ENCODE data around the gene CERS6. TPM values are rescaled to one million over a fixed set of nuclear protein-coding genes. Genes with fewer than 3 reads are reported as not detected.

Gene CERS6
- total and polyA plus RNA-seq, 2 experiments from 2014 or later: 7.4 to 35.0 TPM

DNA sequence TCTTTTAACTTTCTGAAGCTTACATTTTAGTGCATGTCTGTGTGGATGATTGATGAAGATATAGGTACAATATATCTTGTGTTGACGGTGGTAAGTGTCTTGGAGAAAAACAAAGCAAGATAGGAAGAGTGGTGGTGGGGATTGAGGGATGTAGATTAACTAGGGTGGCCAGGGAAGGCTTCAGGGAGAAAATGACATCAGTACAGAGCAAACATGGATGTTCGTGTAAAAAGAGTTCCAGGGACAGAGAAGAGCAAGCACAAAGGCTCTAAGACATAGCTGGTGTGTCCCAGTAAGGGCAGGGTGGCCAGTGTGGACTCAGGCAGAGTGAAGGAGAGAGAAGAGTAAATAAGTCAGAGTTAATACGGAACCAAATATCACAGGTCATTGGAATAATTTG, 2.7 kb upstream of the CERS6 start (continued):
- TF ChIP-seq, protein P1, sequence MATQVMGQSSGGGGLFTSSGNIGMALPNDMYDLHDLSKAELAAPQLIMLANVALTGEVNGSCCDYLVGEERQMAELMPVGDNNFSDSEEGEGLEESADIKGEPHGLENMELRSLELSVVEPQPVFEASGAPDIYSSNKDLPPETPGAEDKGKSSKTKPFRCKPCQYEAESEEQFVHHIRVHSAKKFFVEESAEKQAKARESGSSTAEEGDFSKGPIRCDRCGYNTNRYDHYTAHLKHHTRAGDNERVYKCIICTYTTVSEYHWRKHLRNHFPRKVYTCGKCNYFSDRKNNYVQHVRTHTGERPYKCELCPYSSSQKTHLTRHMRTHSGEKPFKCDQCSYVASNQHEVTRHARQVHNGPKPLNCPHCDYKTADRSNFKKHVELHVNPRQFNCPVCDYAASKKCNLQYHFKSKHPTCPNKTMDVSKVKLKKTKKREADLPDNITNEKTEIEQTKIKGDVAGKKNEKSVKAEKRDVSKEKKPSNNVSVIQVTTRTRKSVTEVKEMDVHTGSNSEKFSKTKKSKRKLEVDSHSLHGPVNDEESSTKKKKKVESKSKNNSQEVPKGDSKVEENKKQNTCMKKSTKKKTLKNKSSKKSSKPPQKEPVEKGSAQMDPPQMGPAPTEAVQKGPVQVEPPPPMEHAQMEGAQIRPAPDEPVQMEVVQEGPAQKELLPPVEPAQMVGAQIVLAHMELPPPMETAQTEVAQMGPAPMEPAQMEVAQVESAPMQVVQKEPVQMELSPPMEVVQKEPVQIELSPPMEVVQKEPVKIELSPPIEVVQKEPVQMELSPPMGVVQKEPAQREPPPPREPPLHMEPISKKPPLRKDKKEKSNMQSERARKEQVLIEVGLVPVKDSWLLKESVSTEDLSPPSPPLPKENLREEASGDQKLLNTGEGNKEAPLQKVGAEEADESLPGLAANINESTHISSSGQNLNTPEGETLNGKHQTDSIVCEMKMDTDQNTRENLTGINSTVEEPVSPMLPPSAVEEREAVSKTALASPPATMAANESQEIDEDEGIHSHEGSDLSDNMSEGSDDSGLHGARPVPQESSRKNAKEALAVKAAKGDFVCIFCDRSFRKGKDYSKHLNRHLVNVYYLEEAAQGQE (IDR thresholded peaks at IDR 0.05; ENCODE audit: unreplicated experiment): no peak
- no peak for TF ChIP-seq STAT1 (IDR thresholded peaks at IDR 0.05; ENCODE audit: unreplicated experiment)
- TF ChIP-seq, protein P2, sequence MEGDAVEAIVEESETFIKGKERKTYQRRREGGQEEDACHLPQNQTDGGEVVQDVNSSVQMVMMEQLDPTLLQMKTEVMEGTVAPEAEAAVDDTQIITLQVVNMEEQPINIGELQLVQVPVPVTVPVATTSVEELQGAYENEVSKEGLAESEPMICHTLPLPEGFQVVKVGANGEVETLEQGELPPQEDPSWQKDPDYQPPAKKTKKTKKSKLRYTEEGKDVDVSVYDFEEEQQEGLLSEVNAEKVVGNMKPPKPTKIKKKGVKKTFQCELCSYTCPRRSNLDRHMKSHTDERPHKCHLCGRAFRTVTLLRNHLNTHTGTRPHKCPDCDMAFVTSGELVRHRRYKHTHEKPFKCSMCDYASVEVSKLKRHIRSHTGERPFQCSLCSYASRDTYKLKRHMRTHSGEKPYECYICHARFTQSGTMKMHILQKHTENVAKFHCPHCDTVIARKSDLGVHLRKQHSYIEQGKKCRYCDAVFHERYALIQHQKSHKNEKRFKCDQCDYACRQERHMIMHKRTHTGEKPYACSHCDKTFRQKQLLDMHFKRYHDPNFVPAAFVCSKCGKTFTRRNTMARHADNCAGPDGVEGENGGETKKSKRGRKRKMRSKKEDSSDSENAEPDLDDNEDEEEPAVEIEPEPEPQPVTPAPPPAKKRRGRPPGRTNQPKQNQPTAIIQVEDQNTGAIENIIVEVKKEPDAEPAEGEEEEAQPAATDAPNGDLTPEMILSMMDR (conservative IDR thresholded peaks at IDR 0.05; ENCODE audit: low read depth in 2 of 2): no peak

DNA sequence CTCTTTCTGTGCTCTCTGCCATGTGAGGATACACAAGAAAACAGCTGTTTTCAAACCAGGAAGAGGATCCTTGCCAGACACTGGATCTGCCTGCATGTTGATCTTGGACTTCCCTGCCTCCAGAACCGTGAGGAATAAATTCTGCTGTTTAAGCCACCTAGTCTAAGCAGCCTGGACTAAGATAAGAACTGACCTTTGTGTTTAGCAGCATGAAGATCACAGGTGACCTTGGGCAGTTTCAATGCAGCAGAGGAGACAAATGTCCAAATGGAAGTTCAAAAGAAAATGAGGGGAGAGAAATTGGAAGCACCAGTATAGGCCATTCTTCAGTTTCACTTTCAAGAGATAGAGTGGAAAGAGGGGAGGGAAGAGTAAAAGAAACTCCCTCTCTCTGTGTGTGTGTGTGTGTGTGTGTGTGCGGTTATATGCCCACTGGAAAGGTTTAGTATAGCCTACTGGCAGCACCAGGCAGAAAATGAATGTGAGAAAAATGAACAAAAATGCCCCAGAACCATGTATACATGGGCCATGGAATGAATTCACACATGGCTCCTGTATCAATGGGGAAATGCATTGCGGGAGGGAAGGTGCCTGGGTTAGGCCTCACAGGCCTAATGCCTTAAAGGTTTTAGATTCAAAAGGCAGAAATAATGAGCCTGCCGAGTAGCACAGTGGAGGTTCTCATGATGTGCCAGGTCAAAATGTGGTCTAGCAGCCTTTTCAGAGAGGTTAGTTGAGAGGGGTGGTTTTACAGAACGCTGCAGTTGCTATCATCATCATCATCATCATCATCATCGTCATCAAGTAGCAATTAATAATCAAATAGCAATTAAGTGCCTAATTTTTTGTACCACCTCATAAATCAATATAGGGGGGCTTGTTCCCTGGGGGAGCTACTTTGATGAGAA, 1.1 kb upstream of the CERS6 start:
- H2AFZ ChIP-seq: 0 out of 2 replicates have a peak overlapping the region, but pooled peaks have one; percentile 48
- H3K36me3 Mint-ChIP-seq (ENCODE audit: low read depth): no peaks in the 10 kb centered on the region
- no peaks in the 10 kb centered on the region for H3F3A ChIP-seq (replicated peaks; ENCODE audit: low read depth)
- H3K27me3 ChIP-seq (ENCODE audit: insufficient read depth): peaks cover 17% of the 10 kb centered on the region
- peaks cover 7% of the 10 kb centered on the region for H3K9me2 ChIP-seq (ENCODE audit: insufficient read depth)
- H3K4me1 Mint-ChIP-seq: peaks cover 18% of the 10 kb centered on the region
- H3K4me3 ChIP-seq: peak overlapping the region; percentile 90
- no peak overlapping the region for H3K27ac Mint-ChIP-seq
- DNase-seq (ENCODE audit: low spot score): no peak
- H3K4me1 ChIP-seq (ENCODE audit: insufficient read depth): peaks cover 18% of the 10 kb centered on the region
- peaks cover 8% of the 10 kb centered on the region for H4K20me1 ChIP-seq (replicated peaks; ENCODE audit: insufficient read depth)
- no peak overlapping the region for H3K4me3 Mint-ChIP-seq
- no peak for ATAC-seq
- H3K27me3 Mint-ChIP-seq (ENCODE audit: insufficient read depth, low read depth, poor library complexity): peaks cover 5% of the 10 kb centered on the region
- H3K36me3 ChIP-seq (ENCODE audit: insufficient read depth): no peaks in the 10 kb centered on the region
- no peaks in the 10 kb centered on the region for H3K9me3 Mint-ChIP-seq
- TF ChIP-seq, protein P2 (conservative IDR thresholded peaks at IDR 0.05; ENCODE audit: low read depth in 2 of 2): no peak
- TF ChIP-seq STAT1 (IDR thresholded peaks at IDR 0.05; ENCODE audit: unreplicated experiment) (no peak), CREB1 (CRISPR knock-in tag; IDR thresholded peaks at IDR 0.05; ENCODE audit: low read depth) (no peak), ZNF114 (CRISPR knock-in tag; IDR thresholded peaks at IDR 0.05) (no peak), NANOG (IDR thresholded peaks at IDR 0.05; ENCODE audit: borderline replicate concordance) (no peak), ZNF331 (CRISPR knock-in tag; IDR thresholded peaks at IDR 0.05; ENCODE audit: low read depth) (no peak)
- TF ChIP-seq, protein P3, sequence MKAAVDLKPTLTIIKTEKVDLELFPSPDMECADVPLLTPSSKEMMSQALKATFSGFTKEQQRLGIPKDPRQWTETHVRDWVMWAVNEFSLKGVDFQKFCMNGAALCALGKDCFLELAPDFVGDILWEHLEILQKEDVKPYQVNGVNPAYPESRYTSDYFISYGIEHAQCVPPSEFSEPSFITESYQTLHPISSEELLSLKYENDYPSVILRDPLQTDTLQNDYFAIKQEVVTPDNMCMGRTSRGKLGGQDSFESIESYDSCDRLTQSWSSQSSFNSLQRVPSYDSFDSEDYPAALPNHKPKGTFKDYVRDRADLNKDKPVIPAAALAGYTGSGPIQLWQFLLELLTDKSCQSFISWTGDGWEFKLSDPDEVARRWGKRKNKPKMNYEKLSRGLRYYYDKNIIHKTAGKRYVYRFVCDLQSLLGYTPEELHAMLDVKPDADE (IDR thresholded peaks at IDR 0.05): no peak
- H3K4me2 ChIP-seq: peak overlapping the region; percentile 94
- no peak overlapping the region for H3K27ac ChIP-seq (ENCODE audit: low read depth)
- peaks cover 31% of the 10 kb centered on the region for H3K79me2 ChIP-seq (replicated peaks; ENCODE audit: insufficient read depth)
